Body of pancreas (tissue), 4 donors: ENCODE data around the gene THSD7B. TPM values are rescaled to one million over a fixed set of nuclear protein-coding genes. Genes with fewer than 3 reads are reported as not detected.

Experiments used
- ATAC-seq: fragments of 150-250 bp; one replicate; pipeline ENCODE4 v1.9.1; 2016
- DNase-seq, 4 donors: peaks; one replicate each; pipeline ENCODE4 v3.0.0-alpha.2; 2019
- H3K27ac ChIP-seq, 4 donors: fragments of 200-600 bp; sonication (generic); 1 replicate in 3 of 4; 2 replicates in 1 of 4; pipeline versions ENCODE4 v1.5.1 to v1.6.1; 2016 to 2019; ENCODE audit warnings: mild to moderate bottlenecking in 1 of 4, mixed read lengths in 1 of 4, moderate library complexity in 1 of 4
- H3K27me3 ChIP-seq, 2 donors: fragments of 200-600 bp; sonication (generic); one replicate each; pipeline ENCODE4 v1.6.0; 2016; ENCODE audit warnings: mild to moderate bottlenecking in 1 of 2
- H3K36me3 ChIP-seq, 2 donors: fragments of 200-600 bp; sonication (generic); replicated peaks in 1 of 2; 2 replicates each; pipeline ENCODE4 v1.5.1; 2016; ENCODE audit warnings: low read depth in 2 of 2; ENCODE audit not compliant: insufficient read depth in 1 of 2
- H3K4me1 ChIP-seq: fragments of 200-600 bp; sonication (generic); one replicate; pipeline ENCODE4 v1.6.0; 2016
- H3K4me3 ChIP-seq, 2 donors: fragments of 200-600 bp; sonication (generic); 1 replicate in 1 of 2; 2 replicates in 1 of 2; pipeline ENCODE4 v1.5.1; 2016 to 2019
- H3K9me3 ChIP-seq, 3 donors: fragments of 200-600 bp; sonication (generic); 1 replicate in 2 of 3; 2 replicates in 1 of 3; pipeline ENCODE4 v1.5.1; 2016
- POLR2A ChIP-seq, 3 donors: fragments of 450-650 bp; IDR thresholded peaks; one replicate each; pipeline ENCODE4 v1.6.1; 2016; ENCODE audit warnings: antibody characterized with exemption in 3 of 3, mild to moderate bottlenecking in 2 of 3
- WGBS, 2 donors: methylation state at CpG; one replicate each; pipeline ENCODE4 v1.1.5; 2017; 5-methylcytosine and 5-hydroxymethylcytosine counted together
- intact Hi-C: fragments of 100-400 bp; cut with DNase I; formaldehyde crosslinking; loops from one replicate; pipeline ENCODE4 v1.15.1; 2023
- total RNA-seq, 2 donors: library from RNA; depleted of rRNA; stranded (reverse); fragments of >200 nt; gene quantifications; one replicate each; pipeline ENCODE4 v1.1.0, GENCODE V29; 2016
- TF ChIP-seq, protein P1 (sequence below), 7 experiments: fragments of 450-650 bp in 4 of 7; fragments of 200-600 bp in 3 of 7; sonication (generic) in 3 of 7; IDR thresholded peaks; one replicate each; pipeline ENCODE4 v1.5.1; 2016 to 2019; ENCODE audit warnings: antibody characterized with exemption in 7 of 7

Gene THSD7B
- total RNA-seq, 2 donors from 2014 or later = 0.26 to 0.33 TPM

DNA sequence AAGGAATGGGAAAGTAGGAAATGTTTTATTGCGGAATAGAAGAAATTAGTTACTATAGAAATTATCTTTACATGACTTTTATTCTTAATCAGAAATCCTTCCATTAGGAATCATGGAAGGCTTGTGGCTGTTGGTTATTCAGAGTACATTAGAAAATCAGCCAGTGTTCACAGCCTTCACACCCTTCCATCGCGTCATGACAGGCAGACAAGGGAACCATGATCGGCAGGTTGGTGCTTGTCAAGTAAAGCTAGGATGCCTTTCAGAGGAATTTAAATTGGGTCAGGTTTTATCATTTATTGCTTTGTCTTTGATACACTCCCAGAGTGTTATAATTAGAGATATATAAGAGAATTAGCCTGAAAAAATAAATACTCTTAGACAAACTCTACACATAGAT is 400.6 kb downstream of the THSD7B start:
- 76 to 81% methylated on average over 4 of the region's 4 CpGs for WGBS, 2 donors

DNA sequence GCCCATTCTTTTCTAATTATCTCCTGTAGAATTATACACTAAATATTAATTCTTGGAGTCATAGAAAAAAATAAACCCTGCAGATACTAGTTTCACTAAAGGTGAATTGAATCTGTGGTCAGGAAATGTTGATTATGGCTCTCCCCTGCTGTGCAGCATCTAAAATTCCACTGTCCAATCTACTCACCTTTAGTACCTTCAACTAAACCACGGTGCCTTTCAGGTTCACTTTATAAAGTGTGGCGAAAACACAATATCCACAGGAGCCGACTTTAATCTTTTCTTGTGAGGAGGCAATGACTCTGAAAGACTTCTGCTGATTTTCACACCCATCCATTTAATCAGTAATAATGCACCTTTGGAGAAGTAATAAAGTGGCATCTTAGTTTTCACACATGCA is 402.3 kb downstream of the THSD7B start:
- no peaks in the 10 kb centered on the region for H3K36me3 ChIP-seq
- DNase-seq (no peak), ATAC-seq (no peak)
- TF ChIP-seq, protein P1, sequence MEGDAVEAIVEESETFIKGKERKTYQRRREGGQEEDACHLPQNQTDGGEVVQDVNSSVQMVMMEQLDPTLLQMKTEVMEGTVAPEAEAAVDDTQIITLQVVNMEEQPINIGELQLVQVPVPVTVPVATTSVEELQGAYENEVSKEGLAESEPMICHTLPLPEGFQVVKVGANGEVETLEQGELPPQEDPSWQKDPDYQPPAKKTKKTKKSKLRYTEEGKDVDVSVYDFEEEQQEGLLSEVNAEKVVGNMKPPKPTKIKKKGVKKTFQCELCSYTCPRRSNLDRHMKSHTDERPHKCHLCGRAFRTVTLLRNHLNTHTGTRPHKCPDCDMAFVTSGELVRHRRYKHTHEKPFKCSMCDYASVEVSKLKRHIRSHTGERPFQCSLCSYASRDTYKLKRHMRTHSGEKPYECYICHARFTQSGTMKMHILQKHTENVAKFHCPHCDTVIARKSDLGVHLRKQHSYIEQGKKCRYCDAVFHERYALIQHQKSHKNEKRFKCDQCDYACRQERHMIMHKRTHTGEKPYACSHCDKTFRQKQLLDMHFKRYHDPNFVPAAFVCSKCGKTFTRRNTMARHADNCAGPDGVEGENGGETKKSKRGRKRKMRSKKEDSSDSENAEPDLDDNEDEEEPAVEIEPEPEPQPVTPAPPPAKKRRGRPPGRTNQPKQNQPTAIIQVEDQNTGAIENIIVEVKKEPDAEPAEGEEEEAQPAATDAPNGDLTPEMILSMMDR (IDR thresholded peaks at IDR 0.05) = no peak
- TF ChIP-seq POLR2A (IDR thresholded peaks at IDR 0.05) = no peak
- 68 to 71% methylated on average over 3 of the region's 3 CpGs for WGBS, 2 donors
- H3K27ac ChIP-seq = no peak overlapping the region
- no peaks in the 10 kb centered on the region for H3K9me3 ChIP-seq
- intact Hi-C loops = no loop called here
- H3K4me1 ChIP-seq = no peaks in the 10 kb centered on the region
- no peaks in the 10 kb centered on the region for H3K27me3 ChIP-seq
- no peak overlapping the region for H3K4me3 ChIP-seq

More for the DNA sequence above, 400.6 kb downstream of the THSD7B start:
- ATAC-seq = no peak
- no peak overlapping the region for H3K27ac ChIP-seq
- no peak overlapping the region for H3K4me3 ChIP-seq
- TF ChIP-seq POLR2A (IDR thresholded peaks at IDR 0.05) = no peak
- TF ChIP-seq, protein P1 (IDR thresholded peaks at IDR 0.05) = no peak
- DNase-seq = no peak
- no peaks in the 10 kb centered on the region for H3K27me3 ChIP-seq
- no peaks in the 10 kb centered on the region for H3K9me3 ChIP-seq
- no peaks in the 10 kb centered on the region for H3K4me1 ChIP-seq
- no peaks in the 10 kb centered on the region for H3K36me3 ChIP-seq
- intact Hi-C loops = no loop called here

DNA sequence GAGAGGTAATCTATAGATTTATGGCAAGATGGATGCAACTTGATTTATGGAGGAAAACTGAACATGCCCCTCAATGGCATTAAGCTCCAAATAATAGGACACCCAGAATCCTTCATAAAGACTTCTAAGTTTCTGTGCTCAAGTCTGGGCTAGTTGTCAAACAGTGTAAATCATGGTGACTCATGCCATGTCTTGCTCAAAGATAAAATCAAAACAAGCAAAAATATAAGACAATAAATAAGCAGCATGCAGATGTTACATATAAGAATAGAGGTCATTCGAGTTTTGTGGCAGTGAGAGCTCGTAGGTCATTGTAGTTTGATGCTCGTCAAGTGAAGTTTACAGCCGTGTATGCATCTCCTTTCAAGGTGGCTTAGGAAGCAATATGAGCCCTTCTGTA is 403.2 kb downstream of the THSD7B start:
- no peak overlapping the region for H3K4me3 ChIP-seq
- H3K9me3 ChIP-seq = no peaks in the 10 kb centered on the region
- H3K4me1 ChIP-seq = no peaks in the 10 kb centered on the region
- DNase-seq = no peak
- no peak for ATAC-seq
- intact Hi-C loops = no loop called here
- WGBS, 2 donors = 53 to 55% methylated on average over 4 of the region's 4 CpGs
- TF ChIP-seq, protein P1 (IDR thresholded peaks at IDR 0.05) = no peak
- no peak for TF ChIP-seq POLR2A (IDR thresholded peaks at IDR 0.05)
- H3K36me3 ChIP-seq = no peaks in the 10 kb centered on the region
- H3K27ac ChIP-seq = no peak overlapping the region
- no peaks in the 10 kb centered on the region for H3K27me3 ChIP-seq

DNA sequence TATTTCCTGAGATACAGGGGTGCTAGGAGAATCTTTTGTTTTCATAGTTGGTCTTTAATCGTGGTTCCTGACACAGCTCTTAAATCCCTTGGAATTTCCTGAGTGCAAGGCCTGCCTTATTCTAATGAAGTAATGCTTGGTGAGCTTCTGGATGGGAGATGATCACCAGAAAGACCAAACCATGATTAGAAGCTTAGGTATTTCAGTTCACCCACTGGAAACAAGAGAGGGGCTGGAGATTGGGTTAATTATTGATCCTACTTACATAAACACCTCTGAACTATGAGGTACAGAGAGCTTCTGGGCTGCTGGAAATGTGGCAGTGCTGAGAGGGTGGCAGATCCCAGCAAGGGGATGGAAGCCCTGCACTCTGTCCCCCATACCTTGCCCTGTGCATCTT is 406.8 kb downstream of the THSD7B start:
- 0 to 18% methylated on average over 1 of the region's 1 CpG for WGBS, 2 donors
- Histone ChIP-seq H3K36me3 (no peaks in the 10 kb centered on the region), H3K4me3 (no peak overlapping the region), H3K27me3 (no peaks in the 10 kb centered on the region), H3K9me3 (no peaks in the 10 kb centered on the region), H3K4me1 (no peaks in the 10 kb centered on the region), H3K27ac (no peak overlapping the region)
- no peak for DNase-seq
- intact Hi-C loops = no loop called here
- TF ChIP-seq, protein P1 (IDR thresholded peaks at IDR 0.05) = no peak
- no peak for TF ChIP-seq POLR2A (IDR thresholded peaks at IDR 0.05)
- no peak for ATAC-seq

DNA sequence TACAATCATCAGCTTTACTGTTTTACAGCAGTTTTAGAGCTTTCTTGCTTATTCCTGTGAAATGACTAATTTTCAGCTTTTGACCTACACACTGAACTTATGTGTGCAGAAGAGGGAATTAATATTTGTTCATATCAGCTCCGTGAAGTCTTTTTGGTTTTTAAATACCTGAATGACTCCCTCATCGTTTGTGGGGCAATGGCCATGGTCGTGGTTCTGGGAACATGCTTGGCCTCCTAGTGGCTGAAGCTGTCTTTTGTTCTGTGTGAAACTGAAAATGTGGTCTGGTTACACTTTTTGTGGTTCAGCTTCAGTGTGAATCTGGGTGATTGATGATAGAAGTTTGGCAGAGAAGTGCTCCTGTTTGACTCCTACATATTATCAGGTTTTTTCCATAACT is 408.1 kb downstream of the THSD7B start:
- Histone ChIP-seq H3K27ac (no peak overlapping the region), H3K27me3 (no peaks in the 10 kb centered on the region), H3K4me3 (no peak overlapping the region), H3K4me1 (no peaks in the 10 kb centered on the region), H3K36me3 (no peaks in the 10 kb centered on the region), H3K9me3 (no peaks in the 10 kb centered on the region)
- TF ChIP-seq, protein P1 (IDR thresholded peaks at IDR 0.05) = peak in 1 of 7 experiments; percentile 5
- TF ChIP-seq POLR2A (IDR thresholded peaks at IDR 0.05) = no peak
- 9 to 18% methylated on average over 3 of the region's 3 CpGs for WGBS, 2 donors
- intact Hi-C loops = no loop called here
- DNase-seq (no peak), ATAC-seq (no peak)
